Calu3 (cell line): ENCODE data around the gene CAD. TPM values are rescaled to one million over a fixed set of nuclear protein-coding genes. Genes with fewer than 3 reads are reported as not detected.

Source experiments
- BruUV-seq: library from RNA; stranded (reverse); fragments of 400-500 nt; replicated peaks from 2 replicates; lab custom pipeline; 2021; lab: Mats Ljungman, UMichigan
- CTCF ChIA-PET: fragments of 300-600 bp; sonication (Branson Sonifier 250); formaldehyde crosslinking; loops from one replicate; lab custom pipeline; 2022; ENCODE audit warnings: antibody characterized with exemption; lab: Charles Lee
- DNase-seq: peaks from one replicate; pipeline ENCODE4 v3.0.0; 2022
- H3K27ac Mint-ChIP-seq: one replicate; pipeline ENCODE4 v1.8.0; 2022; ENCODE audit warnings: mixed read lengths; ENCODE audit not compliant: unreplicated experiment
- H3K27me3 Mint-ChIP-seq: one replicate; pipeline ENCODE4 v1.8.0; 2022; ENCODE audit warnings: mixed read lengths; ENCODE audit not compliant: unreplicated experiment
- H3K36me3 Mint-ChIP-seq: one replicate; pipeline ENCODE4 v1.8.0; 2022; ENCODE audit warnings: mild to moderate bottlenecking, moderate library complexity, mixed read lengths; ENCODE audit not compliant: insufficient read depth, unreplicated experiment
- H3K4me1 Mint-ChIP-seq: one replicate; pipeline ENCODE4 v1.8.0; 2022; ENCODE audit warnings: mild to moderate bottlenecking, low read depth, mixed read lengths; ENCODE audit not compliant: unreplicated experiment
- H3K4me3 Mint-ChIP-seq: one replicate; pipeline ENCODE4 v1.8.0; 2022; ENCODE audit warnings: mild to moderate bottlenecking, low read depth, moderate library complexity, mixed read lengths; ENCODE audit not compliant: unreplicated experiment
- H3K9me3 Mint-ChIP-seq: one replicate; pipeline ENCODE4 v1.8.0; 2022; ENCODE audit warnings: low read depth, mixed read lengths; ENCODE audit not compliant: unreplicated experiment
- intact Hi-C: fragments of 100-400 bp; cut with micrococcal nuclease; formaldehyde crosslinking; loops from one replicate; pipeline ENCODE4 v1.10.0; 2022; ENCODE audit not compliant: unreplicated experiment
- total RNA-seq: library from RNA; stranded (reverse); gene quantifications from 2 replicates; pipeline ENCODE4 v1.2.3, GENCODE V29; 2022
- TF ChIP-seq, protein P1 (sequence below): fragments of 200-600 bp; IDR thresholded peaks from one replicate; pipeline ENCODE4 v1.8.0; 2022; ENCODE audit warnings: antibody characterized with exemption; ENCODE audit not compliant: unreplicated experiment

The CAD gene
- total RNA-seq, 1 experiment from 2014 or later = 68.2 TPM

DNA sequence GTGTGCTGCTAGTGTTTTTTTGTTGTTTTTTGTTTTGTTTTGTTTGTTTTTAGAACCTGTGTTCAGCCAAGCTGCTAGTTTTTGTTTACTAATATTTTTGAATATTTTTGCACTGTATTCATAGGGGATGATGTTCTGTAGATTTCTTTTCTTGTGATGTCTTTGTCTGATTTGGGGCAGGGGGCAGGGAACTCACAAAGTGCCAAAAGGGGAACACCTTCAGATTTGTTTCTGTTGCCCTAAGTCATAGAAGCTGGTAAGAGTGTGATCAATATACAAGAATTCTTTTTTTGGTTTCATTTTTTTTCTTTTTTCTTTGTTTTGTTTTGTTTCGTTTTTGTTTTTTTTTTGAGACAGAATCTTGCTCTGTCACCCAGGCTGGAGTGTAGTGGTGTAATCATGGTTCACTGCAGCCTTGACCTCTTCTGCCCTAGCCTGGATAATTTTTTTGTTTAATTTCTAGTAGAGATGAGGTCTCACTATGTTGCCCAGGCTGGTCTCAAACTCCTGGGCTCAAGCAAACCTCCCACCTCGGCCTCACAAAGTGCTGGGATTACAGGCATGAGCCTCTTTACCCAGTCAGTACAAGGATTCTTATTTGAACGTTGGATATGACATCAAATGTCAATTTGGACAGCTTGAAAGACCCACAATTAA lies 37.7 kb upstream of the CAD start:
- no peak overlapping the region for H3K4me3 Mint-ChIP-seq
- DNase-seq = no peak
- intact Hi-C loops = no loop called here
- H3K27me3 Mint-ChIP-seq = peaks cover 42% of the 10 kb centered on the region
- TF ChIP-seq, protein P1, sequence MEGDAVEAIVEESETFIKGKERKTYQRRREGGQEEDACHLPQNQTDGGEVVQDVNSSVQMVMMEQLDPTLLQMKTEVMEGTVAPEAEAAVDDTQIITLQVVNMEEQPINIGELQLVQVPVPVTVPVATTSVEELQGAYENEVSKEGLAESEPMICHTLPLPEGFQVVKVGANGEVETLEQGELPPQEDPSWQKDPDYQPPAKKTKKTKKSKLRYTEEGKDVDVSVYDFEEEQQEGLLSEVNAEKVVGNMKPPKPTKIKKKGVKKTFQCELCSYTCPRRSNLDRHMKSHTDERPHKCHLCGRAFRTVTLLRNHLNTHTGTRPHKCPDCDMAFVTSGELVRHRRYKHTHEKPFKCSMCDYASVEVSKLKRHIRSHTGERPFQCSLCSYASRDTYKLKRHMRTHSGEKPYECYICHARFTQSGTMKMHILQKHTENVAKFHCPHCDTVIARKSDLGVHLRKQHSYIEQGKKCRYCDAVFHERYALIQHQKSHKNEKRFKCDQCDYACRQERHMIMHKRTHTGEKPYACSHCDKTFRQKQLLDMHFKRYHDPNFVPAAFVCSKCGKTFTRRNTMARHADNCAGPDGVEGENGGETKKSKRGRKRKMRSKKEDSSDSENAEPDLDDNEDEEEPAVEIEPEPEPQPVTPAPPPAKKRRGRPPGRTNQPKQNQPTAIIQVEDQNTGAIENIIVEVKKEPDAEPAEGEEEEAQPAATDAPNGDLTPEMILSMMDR = no peak
- H3K9me3 Mint-ChIP-seq = no peaks in the 10 kb centered on the region
- no peaks in the 10 kb centered on the region for H3K36me3 Mint-ChIP-seq
- H3K27ac Mint-ChIP-seq = no peak overlapping the region
- no TSS peak for BruUV-seq
- H3K4me1 Mint-ChIP-seq = no peaks in the 10 kb centered on the region
- CTCF ChIA-PET = no interaction called here

DNA sequence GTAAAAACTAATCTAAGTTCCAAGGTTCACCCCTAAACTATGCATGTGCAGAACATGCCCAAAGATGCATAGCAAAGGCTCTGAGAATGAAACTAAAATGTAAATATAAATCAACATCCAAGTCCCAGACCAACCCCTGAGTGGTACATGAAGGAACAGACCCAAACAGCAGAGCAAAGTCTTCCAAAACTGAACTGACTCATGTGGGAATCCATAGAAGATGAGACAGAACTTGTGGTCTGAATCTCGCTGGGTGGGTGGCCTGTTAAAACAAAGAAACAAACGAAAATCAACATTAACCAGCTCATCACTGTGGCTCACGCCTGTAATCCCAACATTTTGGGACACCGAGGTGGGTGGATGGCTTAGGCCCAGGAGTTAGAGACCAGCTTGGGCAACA lies 34.8 kb upstream of the CAD start:
- no peaks in the 10 kb centered on the region for H3K36me3 Mint-ChIP-seq
- BruUV-seq = no TSS peak
- peaks cover 67% of the 10 kb centered on the region for H3K27me3 Mint-ChIP-seq
- H3K9me3 Mint-ChIP-seq = no peaks in the 10 kb centered on the region
- no peak overlapping the region for H3K27ac Mint-ChIP-seq
- H3K4me1 Mint-ChIP-seq = no peaks in the 10 kb centered on the region
- CTCF ChIA-PET = interaction anchor here (0.6 kb wide), 1 partner anchor 8 kb away, joined by 5 read pairs; no protein-coding TSS in a partner anchor
- TF ChIP-seq, protein P1 = no peak
- intact Hi-C loops = no loop called here
- no peak for DNase-seq
- no peak overlapping the region for H3K4me3 Mint-ChIP-seq

DNA sequence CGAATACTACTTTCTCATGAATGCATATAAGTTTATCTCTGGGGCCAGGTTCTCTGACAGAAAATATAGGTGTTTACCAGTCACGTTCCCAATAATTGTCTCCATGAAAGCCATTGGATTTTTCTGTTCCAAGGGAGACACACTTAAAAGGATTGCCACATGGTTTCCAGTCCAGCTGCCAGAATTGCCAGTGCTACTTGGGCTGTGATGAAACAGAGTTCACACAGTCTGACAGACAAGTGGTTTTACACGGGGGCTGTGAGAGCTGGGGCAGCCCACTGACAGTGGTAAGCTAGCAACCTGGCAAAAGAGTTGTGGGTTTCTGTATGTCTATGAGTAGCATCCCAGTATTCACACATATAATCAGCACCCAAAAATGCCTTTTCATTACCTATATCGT lies 33.1 kb upstream of the CAD start:
- intact Hi-C loops = no loop called here
- H3K27me3 Mint-ChIP-seq = peaks cover 71% of the 10 kb centered on the region
- TF ChIP-seq, protein P1 = no peak
- no peaks in the 10 kb centered on the region for H3K9me3 Mint-ChIP-seq
- H3K27ac Mint-ChIP-seq = no peak overlapping the region
- no peak for DNase-seq
- H3K4me1 Mint-ChIP-seq = no peaks in the 10 kb centered on the region
- CTCF ChIA-PET = no interaction called here
- no TSS peak for BruUV-seq
- H3K36me3 Mint-ChIP-seq = no peaks in the 10 kb centered on the region
- no peak overlapping the region for H3K4me3 Mint-ChIP-seq

- CTCF ChIA-PET = no interaction called here
- intact Hi-C loops = no loop called here
Measured at GRCh38 chr2:27185331-27186026, 31.7 kb upstream of the CAD start.

More at GRCh38 chr2:27185331-27186026, 31.7 kb upstream of the CAD start:
- no peak for DNase-seq
- Mint-ChIP-seq H3K9me3 (no peaks in the 10 kb centered on the region), H3K36me3 (no peaks in the 10 kb centered on the region), H3K27ac (no peak overlapping the region), H3K4me3 (no peak overlapping the region), H3K4me1 (no peaks in the 10 kb centered on the region), H3K27me3 (peaks cover 65% of the 10 kb centered on the region)
- no TSS peak for BruUV-seq
- TF ChIP-seq, protein P1 = no peak
